IPS-NIHi11 (cell line): ENCODE measurements around the gene GUF1.
"Not testable (repeated sequence)": the region's sequence is repeated elsewhere in the genome, so short reads cannot be mapped to it uniquely, and the experiment has no call there.

Source experiments
- DNase-seq: peaks from one replicate; pipeline ENCODE4 v3.0.0; 2012; ENCODE audit warnings: mixed read lengths, low spot score

Gene GUF1

GRCh38 chr4:44704673-44705072 lies 26.5 kb downstream of the GUF1 start:
- DNase-seq: no peak

- DNase-seq: no peak
Observed at GRCh38 chr4:44713125-44713524, 34.9 kb downstream of the GUF1 start.

- no peak for DNase-seq
Observed at GRCh38 chr4:44716597-44716996, 38.4 kb downstream of the GUF1 start.

- DNase-seq: no peak
Observed at GRCh38 chr4:44720371-44720770, 42.2 kb downstream of the GUF1 start.

- DNase-seq: no peak
Observed at GRCh38 chr4:44722001-44722400, 43.8 kb downstream of the GUF1 start.

GRCh38 chr4:44725166-44725565 lies 46.9 kb downstream of the GUF1 start:
- no peak for DNase-seq

- no peak for DNase-seq
Observed at GRCh38 chr4:44725726-44726037, 47.5 kb downstream of the GUF1 start.

- peak; percentile 91 for DNase-seq
Observed at GRCh38 chr4:44726038-44726871, 48.0 kb downstream of the GUF1 start, which contains the start of gene GNPDA2. GNPDA2 (minus strand) TSS chr4:44726556; CDS start chr4:44722207, 4,349 bp downstream.

- DNase-seq: no peak
Observed at GRCh38 chr4:44727471-44727870, 49.3 kb downstream of the GUF1 start.

GRCh38 chr4:44728694-44729093 lies 50.5 kb downstream of the GUF1 start:
- DNase-seq: not testable (repeated sequence)

- DNase-seq: no peak
Observed at GRCh38 chr4:44736900-44737299, 58.7 kb downstream of the GUF1 start.

- DNase-seq: no peak
Observed at GRCh38 chr4:44738615-44739014, 60.4 kb downstream of the GUF1 start.

- no peak for DNase-seq
Observed at GRCh38 chr4:44740201-44740600, 62.0 kb downstream of the GUF1 start.
